Breast epithelium (tissue), 4 donors: ENCODE measurements around the gene GPR6. TPM values are rescaled to one million over a fixed set of nuclear protein-coding genes. Genes with fewer than 3 reads are reported as not detected.

Source experiments
- DNase-seq, 2 donors: peaks; one replicate each; pipeline ENCODE4 v3.0.0-alpha.2; 2019; ENCODE audit warnings: low spot score in 2 of 2
- H3K27ac ChIP-seq, 2 donors: fragments of 200-600 bp; sonication (generic) in 1 of 2; one replicate each; pipeline ENCODE4 v1.5.1; 2016 to 2019; ENCODE audit warnings: mild to moderate bottlenecking in 1 of 2
- H3K27me3 ChIP-seq, 2 donors: fragments of 200-600 bp; sonication (generic) in 1 of 2; one replicate each; pipeline versions ENCODE4 v1.5.1 to v1.6.0; 2017 to 2019; ENCODE audit warnings: control low read depth in 1 of 2, mild to moderate bottlenecking in 1 of 2
- H3K36me3 ChIP-seq: fragments of 200-600 bp; one replicate; pipeline ENCODE4 v1.5.1; 2019
- H3K4me1 ChIP-seq, 2 donors: fragments of 200-600 bp; sonication (generic); one replicate each; pipeline ENCODE4 v1.5.1; 2016 to 2019; ENCODE audit warnings: control low read depth in 1 of 2
- H3K4me3 ChIP-seq, 3 donors: fragments of 200-600 bp; sonication (generic); 1 replicate in 2 of 3; 2 replicates in 1 of 3; pipeline ENCODE4 v1.5.1; 2016 to 2019; ENCODE audit warnings: mild to moderate bottlenecking in 3 of 3, moderate library complexity in 2 of 3
- H3K9me3 ChIP-seq, 2 donors: fragments of 200-600 bp; sonication (generic) in 1 of 2; one replicate each; pipeline ENCODE4 v1.5.1; 2016 to 2019; ENCODE audit warnings: control low read depth in 1 of 2
- CTCF ChIP-seq, 3 donors: fragments of 450-650 bp; IDR thresholded peaks; one replicate each; pipeline ENCODE4 v1.5.1; 2016 to 2017; ENCODE audit warnings: antibody characterized with exemption in 3 of 3, mild to moderate bottlenecking in 3 of 3, moderate library complexity in 3 of 3
- POLR2A ChIP-seq: fragments of 450-650 bp; IDR thresholded peaks from one replicate; pipeline ENCODE4 v1.6.1; 2016; ENCODE audit warnings: antibody characterized with exemption, mild to moderate bottlenecking, moderate library complexity
- POLR2AphosphoS5 ChIP-seq, 3 donors: sonication (generic); formaldehyde crosslinking; IDR thresholded peaks; one replicate each; pipeline ENCODE4 v1.6.1; 2017; ENCODE audit warnings: antibody characterized with exemption in 3 of 3
- intact Hi-C: fragments of 100-400 bp; cut with DNase I; formaldehyde crosslinking; loops from one replicate; pipeline ENCODE4 v1.15.1; 2023; ENCODE audit warnings: low total_unique reads
- total RNA-seq, 3 donors: library from RNA; depleted of rRNA; stranded (reverse); fragments of >200 nt; gene quantifications; one replicate each; pipeline ENCODE4 v1.1.0, GENCODE V29; 2016

The GPR6 gene
- total RNA-seq, 3 donors from 2014 or later: 0.15 TPM; not detected in 2

- Histone ChIP-seq H3K4me3 (no peak overlapping the region), H3K27ac (no peak overlapping the region), H3K36me3 (no peaks in the 10 kb centered on the region), H3K27me3 (no peaks in the 10 kb centered on the region), H3K4me1 (no peaks in the 10 kb centered on the region), H3K9me3 (no peaks in the 10 kb centered on the region)
- DNase-seq: no peak
- intact Hi-C loops: no loop called here
- TF ChIP-seq POLR2A: no peak
- TF ChIP-seq CTCF (IDR thresholded peaks at IDR 0.05): no peak
- TF ChIP-seq POLR2AphosphoS5 (IDR thresholded peaks at IDR 0.05): no peak
Observed at GRCh38 chr6:109998159-109998785, 20.2 kb downstream of the GPR6 start.

GRCh38 chr6:109999740-110000139 lies 21.6 kb downstream of the GPR6 start:
- intact Hi-C loops: no loop called here
- no peaks in the 10 kb centered on the region for H3K27me3 ChIP-seq
- TF ChIP-seq POLR2AphosphoS5 (IDR thresholded peaks at IDR 0.05): no peak
- no peak for TF ChIP-seq CTCF (IDR thresholded peaks at IDR 0.05)
- TF ChIP-seq POLR2A: no peak
- no peaks in the 10 kb centered on the region for H3K4me1 ChIP-seq
- no peak for DNase-seq
- H3K36me3 ChIP-seq: no peaks in the 10 kb centered on the region
- H3K9me3 ChIP-seq: no peaks in the 10 kb centered on the region
- H3K27ac ChIP-seq: no peak overlapping the region
- H3K4me3 ChIP-seq: no peak overlapping the region

- Histone ChIP-seq H3K27me3 (no peaks in the 10 kb centered on the region), H3K4me1 (no peaks in the 10 kb centered on the region), H3K27ac (no peak overlapping the region), H3K9me3 (no peaks in the 10 kb centered on the region), H3K4me3 (no peak overlapping the region), H3K36me3 (no peaks in the 10 kb centered on the region)
- DNase-seq: no peak
- no peak for TF ChIP-seq CTCF (IDR thresholded peaks at IDR 0.05)
- TF ChIP-seq POLR2AphosphoS5 (IDR thresholded peaks at IDR 0.05): no peak
- intact Hi-C loops: no loop called here
Observed at GRCh38 chr6:110002676-110003075, 24.6 kb downstream of the GPR6 start.

GRCh38 chr6:110013386-110013785 lies 35.3 kb downstream of the GPR6 start:
- no peak for TF ChIP-seq POLR2AphosphoS5 (IDR thresholded peaks at IDR 0.05)
- TF ChIP-seq CTCF (IDR thresholded peaks at IDR 0.05): no peak
- intact Hi-C loops: no loop called here

GRCh38 chr6:110015206-110015605 lies 37.1 kb downstream of the GPR6 start:
- H3K4me1 ChIP-seq: no peaks in the 10 kb centered on the region
- no peaks in the 10 kb centered on the region for H3K9me3 ChIP-seq
- no peak for DNase-seq
- no peak overlapping the region for H3K27ac ChIP-seq
- intact Hi-C loops: no loop called here
- H3K36me3 ChIP-seq: no peaks in the 10 kb centered on the region
- no peaks in the 10 kb centered on the region for H3K27me3 ChIP-seq
- H3K4me3 ChIP-seq: no peak overlapping the region
- TF ChIP-seq POLR2AphosphoS5 (IDR thresholded peaks at IDR 0.05) (no peak), POLR2A (no peak), CTCF (IDR thresholded peaks at IDR 0.05) (no peak)

More at GRCh38 chr6:110013386-110013785, 35.3 kb downstream of the GPR6 start:
- H3K36me3 ChIP-seq: no peaks in the 10 kb centered on the region
- H3K27ac ChIP-seq: no peak overlapping the region
- H3K4me3 ChIP-seq: no peak overlapping the region
- no peaks in the 10 kb centered on the region for H3K4me1 ChIP-seq
- DNase-seq: no peak
- H3K27me3 ChIP-seq: no peaks in the 10 kb centered on the region
- no peaks in the 10 kb centered on the region for H3K9me3 ChIP-seq
